Measurements from ENCODE around the gene RAB11FIP5.

The RAB11FIP5 gene

DNA sequence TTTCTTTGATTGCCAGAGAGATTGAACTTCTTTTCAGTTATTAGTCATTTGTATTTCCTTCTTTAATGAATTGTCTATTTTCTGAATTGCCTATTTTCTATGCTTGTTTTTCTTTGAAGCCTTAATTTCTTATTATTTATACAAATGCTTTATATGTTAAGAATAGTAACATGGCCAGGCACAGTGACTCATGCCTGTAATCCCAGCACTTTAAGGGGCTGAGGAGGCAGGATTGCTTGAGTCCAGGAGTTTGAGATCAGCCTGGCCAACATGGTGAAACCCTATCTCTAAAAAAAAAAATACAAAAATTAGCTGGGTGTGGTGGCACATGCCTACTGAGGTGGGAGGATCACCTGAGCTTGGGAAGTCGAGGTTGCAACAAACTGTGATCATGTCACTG is 4.7 kb upstream of the RAB11FIP5 start:
- TF ChIP-seq, protein P1, sequence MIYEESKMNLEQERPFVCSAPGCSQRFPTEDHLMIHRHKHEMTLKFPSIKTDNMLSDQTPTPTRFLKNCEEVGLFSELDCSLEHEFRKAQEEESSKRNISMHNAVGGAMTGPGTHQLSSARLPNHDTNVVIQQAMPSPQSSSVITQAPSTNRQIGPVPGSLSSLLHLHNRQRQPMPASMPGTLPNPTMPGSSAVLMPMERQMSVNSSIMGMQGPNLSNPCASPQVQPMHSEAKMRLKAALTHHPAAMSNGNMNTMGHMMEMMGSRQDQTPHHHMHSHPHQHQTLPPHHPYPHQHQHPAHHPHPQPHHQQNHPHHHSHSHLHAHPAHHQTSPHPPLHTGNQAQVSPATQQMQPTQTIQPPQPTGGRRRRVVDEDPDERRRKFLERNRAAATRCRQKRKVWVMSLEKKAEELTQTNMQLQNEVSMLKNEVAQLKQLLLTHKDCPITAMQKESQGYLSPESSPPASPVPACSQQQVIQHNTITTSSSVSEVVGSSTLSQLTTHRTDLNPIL (CRISPR knock-in tag; IDR thresholded peaks at IDR 0.05; ENCODE audit: low read depth) = no peak
- TF ChIP-seq ZNF8 (CRISPR knock-in tag; IDR thresholded peaks at IDR 0.05) (no peak), ZFP3 (CRISPR knock-in tag; IDR thresholded peaks at IDR 0.05) (no peak), ZNF565 (CRISPR knock-in tag; conservative IDR thresholded peaks at IDR 0.05; ENCODE audit: low read depth) (no peak), GLIS3 (CRISPR knock-in tag; IDR thresholded peaks at IDR 0.05) (no peak), ARNTL (CRISPR knock-in tag; IDR thresholded peaks at IDR 0.05; ENCODE audit: borderline replicate concordance, low read depth) (no peak), ZNF70 (CRISPR knock-in tag; IDR thresholded peaks at IDR 0.05) (no peak), ZFP30 (CRISPR knock-in tag; IDR thresholded peaks at IDR 0.05) (no peak), BACH2 (CRISPR knock-in tag; IDR thresholded peaks at IDR 0.05; ENCODE audit: borderline replicate concordance) (no peak), ISL1 (CRISPR knock-in tag; IDR thresholded peaks at IDR 0.05) (no peak), ESRRG (CRISPR knock-in tag; IDR thresholded peaks at IDR 0.05) (no peak)
- TF ChIP-seq, protein P2, sequence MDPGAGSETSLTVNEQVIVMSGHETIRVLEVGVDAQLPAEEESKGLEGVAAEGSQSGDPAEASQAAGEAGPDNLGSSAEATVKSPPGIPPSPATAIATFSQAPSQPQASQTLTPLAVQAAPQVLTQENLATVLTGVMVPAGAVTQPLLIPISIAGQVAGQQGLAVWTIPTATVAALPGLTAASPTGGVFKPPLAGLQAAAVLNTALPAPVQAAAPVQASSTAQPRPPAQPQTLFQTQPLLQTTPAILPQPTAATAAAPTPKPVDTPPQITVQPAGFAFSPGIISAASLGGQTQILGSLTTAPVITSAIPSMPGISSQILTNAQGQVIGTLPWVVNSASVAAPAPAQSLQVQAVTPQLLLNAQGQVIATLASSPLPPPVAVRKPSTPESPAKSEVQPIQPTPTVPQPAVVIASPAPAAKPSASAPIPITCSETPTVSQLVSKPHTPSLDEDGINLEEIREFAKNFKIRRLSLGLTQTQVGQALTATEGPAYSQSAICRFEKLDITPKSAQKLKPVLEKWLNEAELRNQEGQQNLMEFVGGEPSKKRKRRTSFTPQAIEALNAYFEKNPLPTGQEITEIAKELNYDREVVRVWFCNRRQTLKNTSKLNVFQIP (CRISPR knock-in tag; IDR thresholded peaks at IDR 0.05; ENCODE audit: borderline replicate concordance, low read depth) = no peak
- TF ChIP-seq, protein P3, sequence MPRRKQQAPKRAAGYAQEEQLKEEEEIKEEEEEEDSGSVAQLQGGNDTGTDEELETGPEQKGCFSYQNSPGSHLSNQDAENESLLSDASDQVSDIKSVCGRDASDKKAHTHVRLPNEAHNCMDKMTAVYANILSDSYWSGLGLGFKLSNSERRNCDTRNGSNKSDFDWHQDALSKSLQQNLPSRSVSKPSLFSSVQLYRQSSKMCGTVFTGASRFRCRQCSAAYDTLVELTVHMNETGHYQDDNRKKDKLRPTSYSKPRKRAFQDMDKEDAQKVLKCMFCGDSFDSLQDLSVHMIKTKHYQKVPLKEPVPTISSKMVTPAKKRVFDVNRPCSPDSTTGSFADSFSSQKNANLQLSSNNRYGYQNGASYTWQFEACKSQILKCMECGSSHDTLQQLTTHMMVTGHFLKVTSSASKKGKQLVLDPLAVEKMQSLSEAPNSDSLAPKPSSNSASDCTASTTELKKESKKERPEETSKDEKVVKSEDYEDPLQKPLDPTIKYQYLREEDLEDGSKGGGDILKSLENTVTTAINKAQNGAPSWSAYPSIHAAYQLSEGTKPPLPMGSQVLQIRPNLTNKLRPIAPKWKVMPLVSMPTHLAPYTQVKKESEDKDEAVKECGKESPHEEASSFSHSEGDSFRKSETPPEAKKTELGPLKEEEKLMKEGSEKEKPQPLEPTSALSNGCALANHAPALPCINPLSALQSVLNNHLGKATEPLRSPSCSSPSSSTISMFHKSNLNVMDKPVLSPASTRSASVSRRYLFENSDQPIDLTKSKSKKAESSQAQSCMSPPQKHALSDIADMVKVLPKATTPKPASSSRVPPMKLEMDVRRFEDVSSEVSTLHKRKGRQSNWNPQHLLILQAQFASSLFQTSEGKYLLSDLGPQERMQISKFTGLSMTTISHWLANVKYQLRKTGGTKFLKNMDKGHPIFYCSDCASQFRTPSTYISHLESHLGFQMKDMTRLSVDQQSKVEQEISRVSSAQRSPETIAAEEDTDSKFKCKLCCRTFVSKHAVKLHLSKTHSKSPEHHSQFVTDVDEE (CRISPR knock-in tag; IDR thresholded peaks at IDR 0.05) = no peak
- TF ChIP-seq, protein P4, sequence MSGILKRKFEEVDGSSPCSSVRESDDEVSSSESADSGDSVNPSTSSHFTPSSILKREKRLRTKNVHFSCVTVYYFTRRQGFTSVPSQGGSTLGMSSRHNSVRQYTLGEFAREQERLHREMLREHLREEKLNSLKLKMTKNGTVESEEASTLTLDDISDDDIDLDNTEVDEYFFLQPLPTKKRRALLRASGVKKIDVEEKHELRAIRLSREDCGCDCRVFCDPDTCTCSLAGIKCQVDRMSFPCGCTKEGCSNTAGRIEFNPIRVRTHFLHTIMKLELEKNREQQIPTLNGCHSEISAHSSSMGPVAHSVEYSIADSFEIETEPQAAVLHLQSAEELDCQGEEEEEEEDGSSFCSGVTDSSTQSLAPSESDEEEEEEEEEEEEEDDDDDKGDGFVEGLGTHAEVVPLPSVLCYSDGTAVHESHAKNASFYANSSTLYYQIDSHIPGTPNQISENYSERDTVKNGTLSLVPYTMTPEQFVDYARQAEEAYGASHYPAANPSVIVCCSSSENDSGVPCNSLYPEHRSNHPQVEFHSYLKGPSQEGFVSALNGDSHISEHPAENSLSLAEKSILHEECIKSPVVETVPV (CRISPR knock-in tag; IDR thresholded peaks at IDR 0.05) = no peak
- ATAC-seq = no peak

DNA sequence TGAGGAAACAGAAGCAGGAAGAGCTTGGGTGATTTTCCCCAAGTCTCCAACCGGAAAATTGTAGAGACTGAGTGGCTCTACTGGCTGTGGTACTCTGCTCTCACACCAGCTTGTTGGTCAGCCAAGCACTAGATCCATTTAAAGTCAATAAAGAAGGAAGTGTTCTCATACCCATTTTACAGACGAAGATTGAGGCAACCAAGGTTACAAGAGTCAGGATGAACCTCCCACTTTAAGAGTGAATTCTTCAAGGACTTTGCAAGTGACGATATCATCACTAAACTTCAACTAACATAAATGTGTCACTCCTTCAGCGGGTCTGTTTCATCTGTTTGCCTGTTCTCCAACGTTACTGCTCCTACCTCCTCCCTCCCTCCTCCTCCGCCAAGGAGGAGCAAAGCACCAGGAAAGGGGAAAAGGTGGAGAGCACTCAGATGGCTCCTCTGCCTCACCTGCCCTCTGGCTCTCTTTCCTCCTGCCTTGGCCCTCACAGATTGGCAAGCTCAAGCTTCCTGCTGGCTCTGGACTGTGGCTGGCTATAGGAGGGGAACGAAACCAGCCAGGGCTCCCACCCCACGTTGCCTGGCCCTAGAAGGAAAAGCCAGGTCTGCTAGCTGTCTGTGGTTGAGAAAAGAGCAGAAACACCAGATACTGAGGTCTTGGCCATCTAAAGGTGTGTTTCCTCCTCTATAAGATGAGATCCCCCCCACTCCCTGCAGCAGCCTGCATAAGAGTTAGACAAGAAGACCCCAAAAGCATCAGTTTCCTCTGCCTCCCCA is 3.6 kb upstream of the RAB11FIP5 start:
- ATAC-seq = no peak

More for the DNA sequence above, 3.6 kb upstream of the RAB11FIP5 start:
- TF ChIP-seq ISL1 (CRISPR knock-in tag; IDR thresholded peaks at IDR 0.05) (no peak), ZNF8 (CRISPR knock-in tag; IDR thresholded peaks at IDR 0.05) (no peak), OSR1 (CRISPR knock-in tag; IDR thresholded peaks at IDR 0.05) (no peak), CSDC2 (CRISPR knock-in tag; IDR thresholded peaks at IDR 0.05) (no peak), TOX (CRISPR knock-in tag; IDR thresholded peaks at IDR 0.05; ENCODE audit: borderline replicate concordance) (no peak), TCF4 (CRISPR knock-in tag; IDR thresholded peaks at IDR 0.05; ENCODE audit: borderline replicate concordance) (no peak), ZNF70 (CRISPR knock-in tag; IDR thresholded peaks at IDR 0.05) (no peak), GLIS3 (CRISPR knock-in tag; IDR thresholded peaks at IDR 0.05) (no peak), ESRRG (CRISPR knock-in tag; IDR thresholded peaks at IDR 0.05) (no peak), SNAI2 (CRISPR knock-in tag; IDR thresholded peaks at IDR 0.05) (no peak), BACH2 (CRISPR knock-in tag; IDR thresholded peaks at IDR 0.05; ENCODE audit: borderline replicate concordance) (no peak), ZFP30 (CRISPR knock-in tag; IDR thresholded peaks at IDR 0.05) (no peak), ARNTL (CRISPR knock-in tag; IDR thresholded peaks at IDR 0.05; ENCODE audit: borderline replicate concordance, low read depth) (no peak), PPARA (CRISPR knock-in tag; IDR thresholded peaks at IDR 0.05; ENCODE audit: borderline replicate concordance) (no peak), ZNF565 (CRISPR knock-in tag; conservative IDR thresholded peaks at IDR 0.05; ENCODE audit: low read depth) (no peak)
- TF ChIP-seq, protein P4 (CRISPR knock-in tag; IDR thresholded peaks at IDR 0.05) = no peak
- TF ChIP-seq, protein P2 (CRISPR knock-in tag; IDR thresholded peaks at IDR 0.05; ENCODE audit: borderline replicate concordance, low read depth) = no peak
- TF ChIP-seq, protein P1 (CRISPR knock-in tag; IDR thresholded peaks at IDR 0.05; ENCODE audit: low read depth) = no peak
- TF ChIP-seq, protein P5, sequence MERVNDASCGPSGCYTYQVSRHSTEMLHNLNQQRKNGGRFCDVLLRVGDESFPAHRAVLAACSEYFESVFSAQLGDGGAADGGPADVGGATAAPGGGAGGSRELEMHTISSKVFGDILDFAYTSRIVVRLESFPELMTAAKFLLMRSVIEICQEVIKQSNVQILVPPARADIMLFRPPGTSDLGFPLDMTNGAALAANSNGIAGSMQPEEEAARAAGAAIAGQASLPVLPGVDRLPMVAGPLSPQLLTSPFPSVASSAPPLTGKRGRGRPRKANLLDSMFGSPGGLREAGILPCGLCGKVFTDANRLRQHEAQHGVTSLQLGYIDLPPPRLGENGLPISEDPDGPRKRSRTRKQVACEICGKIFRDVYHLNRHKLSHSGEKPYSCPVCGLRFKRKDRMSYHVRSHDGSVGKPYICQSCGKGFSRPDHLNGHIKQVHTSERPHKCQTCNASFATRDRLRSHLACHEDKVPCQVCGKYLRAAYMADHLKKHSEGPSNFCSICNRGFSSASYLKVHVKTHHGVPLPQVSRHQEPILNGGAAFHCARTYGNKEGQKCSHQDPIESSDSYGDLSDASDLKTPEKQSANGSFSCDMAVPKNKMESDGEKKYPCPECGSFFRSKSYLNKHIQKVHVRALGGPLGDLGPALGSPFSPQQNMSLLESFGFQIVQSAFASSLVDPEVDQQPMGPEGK (CRISPR knock-in tag; IDR thresholded peaks at IDR 0.05; ENCODE audit: borderline replicate concordance) = no peak
